GM18873 (cell line): ENCODE data around the gene NCAPD3.
"Not testable (repeated sequence)": the region's sequence is repeated elsewhere in the genome, so short reads cannot be mapped to it uniquely, and the experiment has no call there.

Experiments
- ATAC-seq: cut with Tn5 transposase; IDR thresholded peaks from one replicate; pipeline ENCODE4 v1.9.1; 2021; ENCODE audit warnings: mild to moderate bottlenecking, moderate library complexity, moderate number of reproducible peaks; ENCODE audit not compliant: unreplicated experiment, low FRiP score

Gene NCAPD3

GRCh38 chr11:134139303-134139872 lies 84.4 kb downstream of the NCAPD3 start:
- ATAC-seq, result no peak

DNA sequence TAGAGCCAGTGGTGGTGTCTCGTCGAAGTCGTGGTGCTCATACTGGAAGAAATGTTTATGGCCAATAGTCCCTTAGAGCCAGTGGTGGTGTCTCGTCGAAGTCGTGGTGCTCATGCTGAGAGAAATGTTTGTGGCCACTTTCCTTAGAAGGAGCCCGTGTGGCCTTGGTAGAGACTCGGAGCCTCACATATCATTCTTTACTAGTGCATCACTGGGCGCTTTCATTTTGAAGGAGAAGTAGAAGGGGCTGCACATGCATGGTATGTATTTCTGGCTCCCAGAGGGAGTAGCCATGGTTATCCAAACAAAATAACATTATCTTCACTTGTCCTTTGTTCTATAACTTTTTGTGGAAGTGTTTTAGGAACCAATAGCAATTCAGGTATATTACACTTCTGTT lies 85.4 kb downstream of the NCAPD3 start:
- no peak for ATAC-seq

DNA sequence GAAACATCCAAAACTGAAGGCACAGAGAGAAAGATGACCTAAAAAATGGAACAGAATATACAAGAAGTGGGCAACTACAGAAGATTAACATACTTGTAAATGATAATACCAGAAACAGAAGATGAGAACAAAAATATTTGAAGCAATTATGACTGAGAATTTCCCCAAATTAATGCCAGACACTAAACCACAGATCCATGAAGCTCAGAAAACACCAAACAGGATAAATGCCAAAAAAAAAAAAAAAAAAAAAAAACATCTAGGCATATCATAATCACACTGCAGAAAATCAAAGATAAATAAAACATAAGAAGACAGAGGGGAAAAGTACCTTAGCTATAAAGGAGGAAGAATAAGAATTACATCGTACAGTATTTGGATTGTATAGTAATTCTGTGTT lies 89.6 kb downstream of the NCAPD3 start:
- ATAC-seq, result no peak

DNA sequence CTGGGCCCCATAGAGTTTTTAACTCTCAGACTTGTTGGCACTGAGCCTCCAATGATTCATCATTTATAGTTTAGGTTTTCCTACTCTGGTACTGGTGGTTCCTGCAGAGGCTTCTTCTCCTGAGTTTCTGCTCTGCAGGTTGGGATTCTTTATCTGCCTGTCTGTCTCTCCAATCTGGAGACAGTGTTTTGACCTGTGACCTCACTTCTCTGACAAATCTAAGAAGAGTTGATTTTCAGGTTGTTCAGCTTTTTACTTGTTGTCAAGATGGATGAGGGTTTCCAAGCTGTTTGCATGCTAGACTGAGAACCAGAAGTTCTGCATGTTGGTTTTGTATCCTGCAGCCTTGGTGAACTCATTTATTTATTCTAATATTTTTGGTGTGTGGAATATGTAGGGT lies 91.0 kb downstream of the NCAPD3 start:
- ATAC-seq, result no peak

- ATAC-seq, result no peak
These were observed 92.0 kb downstream of the NCAPD3 start for GRCh38 chr11:134131628-134132244.

DNA sequence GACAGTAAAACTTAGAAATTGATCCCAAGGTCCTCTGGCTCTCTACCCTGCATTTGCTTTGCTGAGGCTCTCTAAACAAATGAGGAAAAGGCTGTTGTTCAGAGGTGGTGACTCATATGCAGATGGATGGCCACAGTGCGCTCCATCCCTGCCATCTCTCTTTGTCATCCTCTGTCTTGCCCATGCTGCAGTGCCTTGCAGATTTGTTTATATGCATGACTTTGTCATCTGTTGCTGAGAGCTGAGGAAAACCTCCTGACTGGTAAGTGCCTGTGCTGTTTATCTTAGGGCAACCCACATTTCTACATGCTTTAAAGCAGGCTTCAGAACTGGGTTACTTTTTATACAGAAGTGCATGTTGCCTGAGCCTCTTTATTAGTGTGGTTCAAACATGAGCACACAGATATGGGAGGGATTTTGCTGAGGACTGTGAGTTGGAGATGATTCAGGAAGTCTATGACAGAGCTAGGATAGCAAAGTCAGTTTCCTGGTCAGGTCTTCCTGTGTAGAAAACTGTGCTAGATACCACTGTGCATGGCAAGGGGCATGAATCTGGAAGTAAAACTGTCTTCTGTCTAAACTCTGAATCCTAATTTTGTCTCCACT lies 97.4 kb downstream of the NCAPD3 start:
- no peak for ATAC-seq

DNA sequence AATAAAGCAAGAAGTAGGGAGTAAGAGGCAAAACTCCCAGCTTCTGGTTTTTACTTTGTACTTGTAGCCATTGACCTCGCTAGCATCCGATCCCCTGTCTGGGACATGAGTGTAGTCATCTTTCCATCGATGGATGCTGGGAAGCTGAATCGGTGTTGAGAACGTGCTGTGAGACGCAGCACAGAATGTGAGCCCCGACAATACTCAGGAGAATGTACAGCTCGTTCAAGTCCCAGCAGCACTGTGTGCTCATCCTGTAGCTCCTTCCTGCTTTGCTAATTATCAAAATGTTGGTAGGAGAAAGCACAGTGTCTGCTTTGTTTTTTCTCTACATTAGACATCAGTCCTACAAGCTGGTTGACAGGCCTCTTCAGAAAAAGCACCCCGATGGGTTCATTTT lies 98.3 kb downstream of the NCAPD3 start:
- ATAC-seq, result no peak

- no peak for ATAC-seq
These were observed 98.9 kb downstream of the NCAPD3 start for GRCh38 chr11:134124660-134125451.

- no peak for ATAC-seq
These were observed 102.7 kb downstream of the NCAPD3 start for GRCh38 chr11:134120921-134121526.

DNA sequence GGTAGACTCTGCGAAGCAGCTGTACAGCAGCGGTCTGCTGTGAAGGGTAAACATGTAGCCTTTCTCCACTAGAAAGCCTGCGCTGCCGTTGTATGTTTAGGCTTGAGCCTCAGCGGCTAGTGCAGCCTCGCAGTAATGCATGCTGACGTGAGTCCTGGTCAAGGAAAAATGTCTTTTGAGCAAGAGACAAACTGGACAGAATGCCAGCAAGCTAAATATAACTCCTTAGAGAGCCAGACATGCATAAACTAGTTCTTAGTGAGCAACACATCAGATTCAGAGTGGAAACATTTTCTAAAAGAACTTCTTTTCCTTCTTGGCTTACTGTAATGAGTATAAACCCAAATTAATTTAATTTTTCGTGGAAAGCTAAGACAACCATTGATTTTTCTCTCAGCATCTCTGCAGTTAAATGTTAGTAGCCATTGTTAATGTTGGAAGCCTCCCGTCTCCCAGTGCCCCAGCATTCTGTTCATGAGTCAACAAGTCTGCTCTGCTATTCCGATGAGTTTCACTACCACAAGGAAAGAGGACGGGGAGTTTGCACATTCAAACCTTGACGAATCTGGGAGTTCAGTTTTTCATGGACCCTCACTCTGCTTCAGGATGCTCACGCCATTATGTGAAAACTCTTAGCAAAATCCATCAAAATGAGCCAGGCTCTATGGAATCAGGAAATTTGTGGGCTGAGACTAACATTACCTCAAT lies 103.5 kb downstream of the NCAPD3 start:
- ATAC-seq, result no peak

DNA sequence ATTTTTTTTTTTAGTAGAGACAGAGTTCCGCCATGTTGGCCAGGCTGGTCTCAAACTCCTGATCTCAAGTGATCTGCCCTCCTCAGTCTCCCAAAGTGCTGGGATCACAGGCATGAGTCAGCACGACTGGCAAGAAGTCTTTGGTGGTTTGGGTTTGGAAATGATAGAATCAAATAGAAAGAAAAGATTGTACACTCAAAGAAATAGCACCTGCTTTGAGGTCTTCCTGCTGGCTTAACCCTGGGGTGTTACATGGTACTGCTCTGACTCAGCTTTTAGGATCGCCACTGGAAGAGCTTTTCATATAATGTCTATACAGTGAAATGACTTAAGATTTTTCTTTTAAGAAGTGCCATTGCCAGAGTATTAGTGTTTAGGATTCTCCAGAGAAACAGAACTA lies 104.7 kb downstream of the NCAPD3 start:
- no peak for ATAC-seq

DNA sequence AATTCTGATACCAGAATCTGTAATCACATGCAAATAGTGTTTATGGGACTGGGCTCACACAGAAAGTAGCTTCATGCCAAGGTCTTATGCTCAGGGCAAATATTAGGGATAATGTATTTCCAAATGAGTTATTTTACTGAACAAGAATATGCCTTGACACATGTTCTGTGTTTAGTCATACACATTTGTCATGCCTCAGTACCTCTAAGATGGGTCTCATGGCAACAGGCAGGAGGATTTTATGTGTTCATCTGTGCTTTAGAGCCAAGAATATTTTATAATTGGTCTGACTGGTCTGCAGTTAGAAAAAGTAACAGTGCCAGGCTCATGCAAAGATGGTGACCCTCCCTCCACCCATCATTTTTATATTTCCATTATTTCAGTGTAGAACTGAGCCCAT lies 105.8 kb downstream of the NCAPD3 start:
- ATAC-seq, result no peak

DNA sequence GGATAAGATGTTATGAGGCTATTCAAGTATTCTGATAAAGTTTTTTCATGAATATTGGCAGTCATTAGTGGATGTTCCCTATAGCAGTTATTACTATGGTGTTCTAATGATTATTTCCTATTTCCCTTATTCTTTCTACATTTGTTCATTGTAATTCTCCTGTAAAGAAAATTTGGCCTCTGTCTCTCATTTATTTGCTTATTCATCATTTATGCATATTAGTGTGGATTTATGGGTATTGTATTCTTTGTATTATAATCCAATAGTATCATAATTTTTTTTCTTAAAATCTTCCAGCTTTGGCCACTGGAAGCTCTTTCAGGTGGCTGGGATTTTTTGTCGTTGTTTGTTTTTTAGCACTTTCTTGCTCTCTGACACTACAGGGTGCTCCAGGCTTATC lies 107.6 kb downstream of the NCAPD3 start:
- ATAC-seq, result no peak

- ATAC-seq, result not testable (repeated sequence)
These were observed 110.0 kb downstream of the NCAPD3 start for GRCh38 chr11:134113787-134114186.

GRCh38 chr11:134110252-134110815 lies 113.4 kb downstream of the NCAPD3 start:
- no peak for ATAC-seq
